Kidney (tissue), 14 donors: ENCODE data around the gene SOX15. TPM values are rescaled to one million over a fixed set of nuclear protein-coding genes. Genes with fewer than 3 reads are reported as not detected.

Experiments used
- DNase-seq, 5 donors: peaks; one replicate each; pipeline ENCODE4 v3.0.0-alpha.2; 2013 to 2020
- FAIRE-seq: peaks from 2 replicates; lab custom pipeline; 2012; peaks lifted over from hg19 to GRCh38; lab: Jason Lieb, UNC
- H3K27ac ChIP-seq, 2 donors: one replicate each; pipeline ENCODE4 v1.7.0; 2013; ENCODE audit warnings: low read depth in 2 of 2, low read length in 2 of 2, inconsistent platforms in 1 of 2
- H3K27me3 ChIP-seq: one replicate; pipeline ENCODE4 v1.7.1; 2013; ENCODE audit warnings: low read length, inconsistent platforms; ENCODE audit not compliant: control insufficient read depth, insufficient read depth
- H3K36me3 ChIP-seq, 3 donors: one replicate each; pipeline versions ENCODE4 v1.7.0 to v1.7.1; 2013; ENCODE audit warnings: low read length in 3 of 3, control low read depth in 1 of 3, inconsistent platforms in 1 of 3; ENCODE audit not compliant: insufficient read depth in 3 of 3, control insufficient read depth in 2 of 3
- H3K4me1 ChIP-seq, 3 donors: one replicate each; pipeline versions ENCODE4 v1.7.0 to v1.7.1; 2013; ENCODE audit warnings: low read length in 3 of 3, inconsistent platforms in 1 of 3, low read depth in 1 of 3; ENCODE audit not compliant: control insufficient read depth in 2 of 3, insufficient read depth in 2 of 3
- H3K4me3 ChIP-seq, 3 donors: one replicate each; pipeline versions ENCODE4 v1.7.0 to v1.8.1; 2013; ENCODE audit warnings: low read length in 3 of 3, control low read depth in 1 of 3, inconsistent platforms in 1 of 3
- H3K9ac ChIP-seq, 3 donors: one replicate each; pipeline versions ENCODE4 v1.7.0 to v1.7.1; 2013; ENCODE audit warnings: low read length in 3 of 3, control low read depth in 1 of 3, inconsistent platforms in 1 of 3
- H3K9me3 ChIP-seq, 3 donors: one replicate each; pipeline versions ENCODE4 v1.7.0 to v1.7.1; 2013; ENCODE audit warnings: low read length in 3 of 3, control low read depth in 1 of 3, inconsistent platforms in 1 of 3; ENCODE audit not compliant: control insufficient read depth in 2 of 3, insufficient read depth in 1 of 3
- CTCF ChIP-seq: IDR thresholded peaks from 3 replicates; pipeline ENCODE4 v1.5.1; 2012; ENCODE audit warnings: mild to moderate bottlenecking, moderate library complexity, borderline replicate concordance; ENCODE audit not compliant: insufficient read depth; ENCODE audit errors: extremely low read depth
- intact Hi-C: fragments of 100-400 bp; cut with DNase I; formaldehyde crosslinking; loops from one replicate; pipeline ENCODE4 v1.11.1; 2022
- polyA plus RNA-seq: library from polyadenylated mRNA; stranded (reverse); fragments of 350-450 nt; fragmentation: Illumina TruSeq; extraction: RNeasy Lipid Tissue Mini Kit (QIAGEN cat#74804); gene quantifications from one replicate; pipeline ENCODE4 v1.2.3, GENCODE V29; 2014; ENCODE audit warnings: low read depth, low replicate concordance; ENCODE audit not compliant: insufficient read depth
- total RNA-seq: library from RNA; stranded (reverse); fragmentation: NEBNext Ultra II Directional; extraction: Animal tissue kit (Norgen Biotek cat#: 25700); gene quantifications from one replicate; pipeline ENCODE4 v1.2.1, GENCODE V29; 2021
- donor health status: control.
- donor health status: control.
- donor health status: control.
- donor health status: control.
- donor health status: control.
- donor health status: DM: yes; HTN: yes; CAD: no.
- donor health status: Normal renal cell carcinoma (clear cell type).

SOX15 gene
- total and polyA plus RNA-seq, 2 donors from 2014 or later = 0.80 to 0.88 TPM

- Histone ChIP-seq H3K4me3 (no peak overlapping the region), H3K27me3 (no peaks in the 10 kb centered on the region), H3K9ac (no peak overlapping the region), H3K9me3 (no peaks in the 10 kb centered on the region), H3K36me3 (peaks cover 17 to 61% (median 42%) of the 10 kb centered on the region in 3 donors), H3K4me1 (peaks cover 0 to 7% (median 7%) of the 10 kb centered on the region in 3 donors), H3K27ac (no peak overlapping the region)
- FAIRE-seq = no peak
- peak in 1 of 5 donors; percentile 55 for DNase-seq
- intact Hi-C loops = no loop called here
- no peak for TF ChIP-seq CTCF
These were observed 2.6 kb upstream of the SOX15 start for GRCh38 chr17:7592422-7593021.

DNA sequence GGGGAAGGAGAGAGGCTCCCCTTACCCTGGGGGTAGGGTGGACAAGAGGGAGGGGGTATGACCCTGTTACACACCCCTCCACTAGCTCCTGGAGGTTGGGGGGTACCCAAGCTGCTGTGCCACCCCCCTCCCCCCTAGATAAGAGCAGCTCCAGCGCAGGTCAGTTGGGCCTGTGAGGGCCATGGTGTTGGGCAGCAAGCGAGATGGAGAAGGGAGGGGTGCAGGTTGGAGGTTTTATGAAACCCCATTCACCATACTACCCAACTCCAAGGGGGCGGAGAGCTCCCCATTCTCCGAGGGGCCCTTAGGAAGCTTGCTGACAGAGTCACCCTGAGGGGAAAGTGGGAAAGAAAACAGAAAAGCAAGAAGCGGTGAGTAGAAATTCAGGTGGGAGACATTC is 1.7 kb upstream of the SOX15 start:
- no peak for TF ChIP-seq CTCF
- DNase-seq (peak in 1 of 5 donors; percentile 40), FAIRE-seq (no peak)
- intact Hi-C loops = no loop called here
- Histone ChIP-seq H3K9ac (no peak overlapping the region), H3K27me3 (no peaks in the 10 kb centered on the region), H3K27ac (no peak overlapping the region), H3K4me1 (peaks cover 0 to 7% (median 7%) of the 10 kb centered on the region in 3 donors), H3K36me3 (peaks cover 17 to 63% (median 46%) of the 10 kb centered on the region in 3 donors), H3K9me3 (no peaks in the 10 kb centered on the region), H3K4me3 (no peak overlapping the region)

- FAIRE-seq (no peak), DNase-seq (peak in 1 of 5 donors; percentile 43)
- Histone ChIP-seq H3K4me3 (no peak overlapping the region), H3K27me3 (no peaks in the 10 kb centered on the region), H3K36me3 (peaks cover 13 to 54% (median 43%) of the 10 kb centered on the region in 3 donors), H3K4me1 (peaks cover 0 to 7% (median 7%) of the 10 kb centered on the region in 3 donors), H3K9ac (no peak overlapping the region), H3K9me3 (no peaks in the 10 kb centered on the region), H3K27ac (no peak overlapping the region)
- no peak for TF ChIP-seq CTCF
- intact Hi-C loops = no loop called here
These were observed 849 bp upstream of the SOX15 start for GRCh38 chr17:7590743-7591142.
